OCI-LY1 (cell line): Measurements from ENCODE around the gene LRRFIP2.
"Not testable (repeated sequence)": the region's sequence is repeated elsewhere in the genome, so short reads cannot be mapped to it uniquely, and the experiment has no call there.

Experiments
- H2AFZ ChIP-seq: fragments of 200-600 bp; sonication (generic), shearing (Covaris generic); 2 replicates; pipeline ENCODE4 v1.6.0; 2014; ENCODE audit warnings: antibody characterized with exemption, mild to moderate bottlenecking, low read length
- H3F3A ChIP-seq: fragments of 200-600 bp; sonication (generic), shearing (Covaris generic); 2 replicates; pipeline ENCODE4 v1.6.0; 2014; ENCODE audit warnings: mild to moderate bottlenecking, antibody characterized with exemption, low read length, moderate library complexity; ENCODE audit not compliant: insufficient read depth
- H3K27ac ChIP-seq: fragments of 200-600 bp; sonication (generic); 2 replicates; pipeline ENCODE4 v1.5.1; 2014; ENCODE audit warnings: low read length, mixed run types, mild to moderate bottlenecking, low read depth; ENCODE audit not compliant: poor library complexity, severe bottlenecking
- H3K27me3 ChIP-seq: fragments of 200-600 bp; sonication (generic); 2 replicates; pipeline ENCODE4 v1.6.0; 2014; ENCODE audit warnings: antibody characterized with exemption, mild to moderate bottlenecking, low read length, moderate library complexity; ENCODE audit not compliant: insufficient read depth
- H3K36me3 ChIP-seq: fragments of 200-600 bp; sonication (generic); 2 replicates; pipeline ENCODE4 v1.6.1; 2014; ENCODE audit warnings: mild to moderate bottlenecking, antibody characterized with exemption, low read length, moderate library complexity, mixed read lengths; ENCODE audit not compliant: insufficient read depth
- H3K4me1 ChIP-seq: fragments of 200-600 bp; sonication (generic); 2 replicates; pipeline ENCODE4 v1.5.1; 2014; ENCODE audit warnings: mild to moderate bottlenecking, low read length, moderate library complexity; ENCODE audit not compliant: insufficient read depth, severe bottlenecking
- H3K4me2 ChIP-seq: fragments of 200-600 bp; sonication (generic), shearing (Covaris generic); 2 replicates; pipeline ENCODE4 v1.6.1; 2014; ENCODE audit warnings: low read length
- H3K4me3 ChIP-seq: fragments of 200-600 bp; sonication (generic); 2 replicates; pipeline ENCODE4 v1.5.1; 2014; ENCODE audit warnings: low read length, low read depth, mild to moderate bottlenecking, mixed read lengths; ENCODE audit not compliant: poor library complexity, severe bottlenecking
- H3K79me2 ChIP-seq: fragments of 200-600 bp; shearing (Covaris generic); 2 replicates; pipeline ENCODE4 v1.6.1; 2016; ENCODE audit warnings: mixed run types, low read length, mixed read lengths; ENCODE audit not compliant: insufficient read depth
- H3K9ac ChIP-seq: fragments of 200-600 bp; sonication (generic), shearing (Covaris generic); 2 replicates; pipeline ENCODE4 v1.6.1; 2014; ENCODE audit warnings: mild to moderate bottlenecking, low read length, mixed read lengths
- H3K9me2 ChIP-seq: fragments of 200-600 bp; sonication (generic), shearing (Covaris generic); 2 replicates; pipeline ENCODE4 v1.6.1; 2014; ENCODE audit warnings: low read depth, mild to moderate bottlenecking, low read length, mixed read lengths
- H3K9me3 ChIP-seq: fragments of 200-600 bp; shearing (Covaris generic); 2 replicates; pipeline ENCODE4 v1.6.1; 2014; ENCODE audit warnings: low read length, mixed read lengths
- H4K20me1 ChIP-seq: fragments of 200-600 bp; sonication (generic), shearing (Covaris generic); 2 replicates; pipeline ENCODE4 v1.6.0; 2016; ENCODE audit warnings: mild to moderate bottlenecking, low read length; ENCODE audit not compliant: insufficient read depth
- CTCF ChIP-seq: fragments of 200-600 bp; sonication (generic), shearing (Covaris generic); IDR thresholded peaks from 2 replicates; pipeline ENCODE4 v1.5.1; 2017; ENCODE audit warnings: mild to moderate bottlenecking, antibody characterized with exemption, low read length, moderate library complexity, mixed read lengths
- EZH2 ChIP-seq: fragments of 200-600 bp; sonication (generic), shearing (Covaris generic); IDR thresholded peaks from 2 replicates; pipeline ENCODE4 v1.8.0; 2017; ENCODE audit warnings: borderline replicate concordance, mixed run types, mild to moderate bottlenecking, antibody characterized with exemption, low read length, moderate library complexity, mixed read lengths

LRRFIP2 gene

GRCh38 chr3:37149257-37149656 is 25.1 kb downstream of the LRRFIP2 start:
- TF ChIP-seq CTCF (no peak), EZH2 (no peak)
- no peak overlapping the region for H3K4me2 ChIP-seq
- peaks cover 42% of the 10 kb centered on the region for H3K36me3 ChIP-seq
- H3K9ac ChIP-seq, result no peak overlapping the region
- no peak overlapping the region for H3K27ac ChIP-seq
- no peaks in the 10 kb centered on the region for H3K4me1 ChIP-seq
- no peaks in the 10 kb centered on the region for H3F3A ChIP-seq
- no peaks in the 10 kb centered on the region for H3K9me2 ChIP-seq
- no peaks in the 10 kb centered on the region for H3K27me3 ChIP-seq
- H3K4me3 ChIP-seq, result no peak overlapping the region
- no peaks in the 10 kb centered on the region for H3K79me2 ChIP-seq
- H3K9me3 ChIP-seq, result no peaks in the 10 kb centered on the region
- no peak overlapping the region for H2AFZ ChIP-seq
- H4K20me1 ChIP-seq, result no peaks in the 10 kb centered on the region

DNA sequence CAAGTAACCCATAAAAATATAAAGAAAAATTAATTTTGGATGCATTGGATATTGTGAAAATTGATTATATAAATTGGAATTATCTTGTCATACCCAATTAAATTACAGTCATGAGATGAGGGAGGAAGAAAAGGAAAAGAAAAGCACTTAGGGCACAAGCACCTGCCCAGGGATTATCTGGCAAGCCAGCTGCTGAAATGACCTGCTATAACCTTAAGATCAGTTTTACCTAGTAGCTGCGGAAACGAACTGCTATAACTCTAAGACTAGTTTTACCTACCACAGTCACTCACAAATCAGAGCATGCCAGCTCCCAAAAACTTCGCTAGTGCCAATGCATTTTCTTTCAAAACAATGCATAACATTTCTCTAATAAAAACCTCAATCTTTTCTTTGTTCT is 26.2 kb downstream of the LRRFIP2 start:
- Histone ChIP-seq H3K4me1 (no peaks in the 10 kb centered on the region), H2AFZ (no peak overlapping the region), H3F3A (no peaks in the 10 kb centered on the region), H3K4me2 (no peak overlapping the region), H3K27me3 (no peaks in the 10 kb centered on the region), H3K27ac (no peak overlapping the region), H3K4me3 (no peak overlapping the region), H4K20me1 (no peaks in the 10 kb centered on the region), H3K9ac (no peak overlapping the region), H3K9me2 (no peaks in the 10 kb centered on the region), H3K9me3 (no peaks in the 10 kb centered on the region), H3K36me3 (peaks cover 49% of the 10 kb centered on the region), H3K79me2 (no peaks in the 10 kb centered on the region)
- TF ChIP-seq CTCF (no peak), EZH2 (no peak)

DNA sequence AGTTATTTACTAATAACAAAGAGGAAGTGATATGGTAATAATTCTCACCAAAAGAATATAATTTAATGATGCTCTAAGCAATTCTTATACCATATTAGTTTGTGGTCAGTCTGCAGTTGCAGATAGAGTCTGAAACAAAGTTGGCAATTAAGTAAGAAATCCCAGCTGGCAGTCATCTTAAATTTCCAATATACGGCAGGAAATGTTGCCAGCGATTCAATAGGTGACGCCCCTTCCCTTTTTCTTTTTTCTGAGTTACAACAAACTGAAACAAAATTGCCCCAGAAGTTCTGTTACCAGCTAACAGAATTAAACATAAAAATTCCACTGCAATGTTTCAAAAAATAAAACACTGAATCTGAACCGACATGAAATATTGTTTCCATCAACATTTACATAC is 26.7 kb downstream of the LRRFIP2 start:
- no peaks in the 10 kb centered on the region for H3K27me3 ChIP-seq
- H3K36me3 ChIP-seq, result peaks cover 51% of the 10 kb centered on the region
- H2AFZ ChIP-seq, result no peak overlapping the region
- H3K27ac ChIP-seq, result no peak overlapping the region
- H3K9me3 ChIP-seq, result no peaks in the 10 kb centered on the region
- H4K20me1 ChIP-seq, result no peaks in the 10 kb centered on the region
- no peaks in the 10 kb centered on the region for H3K9me2 ChIP-seq
- TF ChIP-seq EZH2, result no peak
- no peak for TF ChIP-seq CTCF
- no peaks in the 10 kb centered on the region for H3K4me1 ChIP-seq
- no peaks in the 10 kb centered on the region for H3K79me2 ChIP-seq
- H3F3A ChIP-seq, result no peaks in the 10 kb centered on the region
- no peak overlapping the region for H3K9ac ChIP-seq
- H3K4me2 ChIP-seq, result no peak overlapping the region
- H3K4me3 ChIP-seq, result no peak overlapping the region

GRCh38 chr3:37146927-37147326 is 27.5 kb downstream of the LRRFIP2 start:
- H2AFZ ChIP-seq, H3K4me3 ChIP-seq, H3K9ac ChIP-seq, H3K27ac ChIP-seq, H3K4me2 ChIP-seq, H3K9me3 ChIP-seq, H4K20me1 ChIP-seq, H3K79me2 ChIP-seq, H3F3A ChIP-seq, H3K9me2 ChIP-seq, H3K4me1 ChIP-seq, H3K27me3 ChIP-seq: not testable (repeated sequence)
- H3K36me3 ChIP-seq, result peaks cover 51% of the 10 kb centered on the region
